B cell (primary cell): ENCODE measurements around the gene P2RY6. TPM values are rescaled to one million over a fixed set of nuclear protein-coding genes. Genes with fewer than 3 reads are reported as not detected.

ENCODE experiments used
- ATAC-seq: fragments of 200-7000 bp; cut with Tn5 transposase; one replicate; pipeline ENCODE4 v1.10.0; 2021; ENCODE audit warnings: low read depth, mild to moderate bottlenecking, moderate number of reproducible peaks, moderate library complexity
- CTCF ChIA-PET: fragments of 350-600 bp; sonication (Branson Sonifier 250); formaldehyde crosslinking; loops from one replicate; lab custom pipeline; 2021; ENCODE audit warnings: antibody characterized with exemption, inconsistent platforms; lab: Charles Lee
- POLR2A ChIA-PET: fragments of 350-600 bp; sonication (Branson Sonifier 250); formaldehyde crosslinking; loops from one replicate; lab custom pipeline; 2021; ENCODE audit warnings: antibody characterized with exemption; lab: Charles Lee
- DNase-seq: peaks from one replicate; pipeline ENCODE4 v3.0.0; 2013
- H2AFZ ChIP-seq: 2 replicates; pipeline ENCODE4 v1.6.1; 2012; ENCODE audit warnings: mild to moderate bottlenecking, low read depth, low read length; ENCODE audit not compliant: insufficient read depth, poor library complexity, severe bottlenecking
- H3K27ac ChIP-seq, 2 donors: 1 replicate in 1 of 2; 2 replicates in 1 of 2; pipeline ENCODE4 v1.5.1; 2012 to 2013; ENCODE audit warnings: low read length in 2 of 2, mild to moderate bottlenecking in 2 of 2, moderate library complexity in 1 of 2
- H3K27me3 ChIP-seq, 4 experiments: fragments of 200-600 bp in 1 of 4; sonication (generic) in 1 of 4; replicated peaks in 1 of 4; 1 replicate in 2 of 4; 2 replicates in 2 of 4; pipeline versions ENCODE4 v1.6.1 to v1.7.0; 2013 to 2016; ENCODE audit warnings: low read length in 3 of 4, mild to moderate bottlenecking in 2 of 4, mixed read lengths in 1 of 4, moderate library complexity in 1 of 4; ENCODE audit not compliant: insufficient read depth in 4 of 4, control insufficient read depth in 3 of 4; ENCODE audit errors: control extremely low read depth in 1 of 4
- H3K36me3 ChIP-seq, 2 experiments: replicated peaks in 1 of 2; 1 replicate in 1 of 2; 2 replicates in 1 of 2; pipeline versions ENCODE4 v1.6.1 to v1.7.1; 2013; ENCODE audit warnings: low read length in 1 of 2; ENCODE audit not compliant: insufficient read depth in 2 of 2, control insufficient read depth in 1 of 2; ENCODE audit errors: control extremely low read depth in 1 of 2, extremely low read depth in 1 of 2
- H3K4me1 ChIP-seq, 2 donors: fragments of 200-600 bp in 1 of 2; sonication (generic) in 1 of 2; 1 replicate in 1 of 2; 2 replicates in 1 of 2; pipeline versions ENCODE4 v1.5.1 to v1.6.1; 2013 to 2017; ENCODE audit warnings: low read length in 2 of 2; ENCODE audit not compliant: control insufficient read depth in 2 of 2, insufficient read depth in 2 of 2
- H3K4me2 ChIP-seq: replicated peaks from 2 replicates; pipeline ENCODE3; 2012; ENCODE audit warnings: mild to moderate bottlenecking, low read depth, low read length; ENCODE audit not compliant: poor library complexity, severe bottlenecking
- H3K4me3 ChIP-seq, 5 experiments: fragments of 200-600 bp in 1 of 5; sonication (generic) in 1 of 5; 1 replicate in 3 of 5; 2 replicates in 2 of 5; pipeline versions ENCODE4 v1.5.1 to v1.7.0; 2011 to 2016; ENCODE audit warnings: low read length in 4 of 5, mild to moderate bottlenecking in 4 of 5, low read depth in 2 of 5, control low read depth in 1 of 5, moderate library complexity in 1 of 5; ENCODE audit not compliant: insufficient read depth in 1 of 5; ENCODE audit errors: control extremely low read depth in 1 of 5, extremely low read depth in 1 of 5
- H3K79me2 ChIP-seq: fragments of 200-600 bp; sonication (generic); one replicate; pipeline ENCODE4 v1.6.0; 2016; ENCODE audit warnings: low read length; ENCODE audit not compliant: control insufficient read depth, insufficient read depth
- H3K9ac ChIP-seq: fragments of 200-600 bp; sonication (generic); 2 replicates; pipeline ENCODE4 v1.6.1; 2017; ENCODE audit warnings: mild to moderate bottlenecking, low read length, moderate library complexity
- H3K9me3 ChIP-seq, 3 donors: one replicate each; pipeline versions ENCODE4 v1.6.1 to v1.7.1; 2013; ENCODE audit warnings: low read length in 2 of 3; ENCODE audit not compliant: control insufficient read depth in 2 of 3, insufficient read depth in 1 of 3; ENCODE audit errors: control extremely low read depth in 1 of 3
- H4K20me1 ChIP-seq: 2 replicates; pipeline ENCODE4 v1.6.0; 2012; ENCODE audit warnings: mild to moderate bottlenecking, low read length; ENCODE audit not compliant: insufficient read depth, control insufficient read depth, poor library complexity, severe bottlenecking
- H3K27ac Mint-ChIP-seq: one replicate; pipeline ENCODE4 v1.8.0; 2021; ENCODE audit warnings: mixed read lengths
- H3K27me3 Mint-ChIP-seq: one replicate; pipeline ENCODE4 v1.8.0; 2021; ENCODE audit warnings: mixed read lengths
- H3K4me1 Mint-ChIP-seq: one replicate; pipeline ENCODE4 v1.8.0; 2021; ENCODE audit warnings: mixed read lengths
- H3K4me3 Mint-ChIP-seq: one replicate; pipeline ENCODE4 v1.8.0; 2021; ENCODE audit warnings: mixed read lengths
- H3K9me3 Mint-ChIP-seq: one replicate; pipeline ENCODE4 v1.8.0; 2022; ENCODE audit warnings: mixed read lengths; ENCODE audit not compliant: insufficient read depth
- CTCF ChIP-seq: fragments of 200-600 bp; IDR thresholded peaks from one replicate; pipeline ENCODE4 v1.8.0; 2022; ENCODE audit warnings: antibody characterized with exemption, mild to moderate bottlenecking
- EZH2 ChIP-seq: IDR thresholded peaks from 2 replicates; pipeline ENCODE4 v1.6.1; 2012; ENCODE audit warnings: borderline replicate concordance, low read depth, mild to moderate bottlenecking, moderate library complexity, low read length; ENCODE audit not compliant: insufficient read depth, poor library complexity, severe bottlenecking
- WGBS: methylation state at CpG from one replicate; pipeline ENCODE4 v1.1.5; 2013; ENCODE audit warnings: missing lambda C conversion rate; ENCODE audit not compliant: insufficient coverage; 5-methylcytosine and 5-hydroxymethylcytosine counted together
- intact Hi-C: fragments of 100-400 bp; cut with micrococcal nuclease; formaldehyde crosslinking; loops from one replicate; pipeline ENCODE4 v1.10.0; 2022
- polyA plus RNA-seq: library from polyadenylated mRNA; depleted of rRNA; stranded (reverse); fragments of >200 nt; gene quantifications from 2 replicates; pipeline ENCODE4 v1.2.3, GENCODE V29; 2012
- total RNA-seq, 2 donors: library from RNA; stranded (reverse); fragments of 120-200 nt in 1 of 2; gene quantifications; 1 replicate in 1 of 2; 2 replicates in 1 of 2; pipeline versions ENCODE4 v1.2.3 to v1.2.4, GENCODE V29; 2013 to 2022

P2RY6 gene
- total and polyA plus RNA-seq, 2 donors (not counting 1 experiment from before 2014, with no cell fraction given): 0.25 TPM; not detected in 1

- 64% methylated on average over 10 of the region's 10 CpGs for WGBS
- Histone ChIP-seq H3K4me1 (no peaks in the 10 kb centered on the region), H2AFZ (no peak overlapping the region), H3K4me3 (no peak overlapping the region), H3K79me2 (no peaks in the 10 kb centered on the region), H3K36me3 (no peaks in the 10 kb centered on the region), H3K4me2 (no peak overlapping the region), H3K9me3 (no peaks in the 10 kb centered on the region), H3K27ac (no peak overlapping the region), H3K9ac (no peak overlapping the region), H4K20me1 (no peaks in the 10 kb centered on the region), H3K27me3 (peaks cover 0 to 11% (median 1%) of the 10 kb centered on the region in 4 experiments)
- TF ChIP-seq CTCF: no peak
- TF ChIP-seq EZH2: no peak
- POLR2A ChIA-PET: no interaction called here
- H3K27me3 Mint-ChIP-seq: peaks cover 15% of the 10 kb centered on the region
- CTCF ChIA-PET: no interaction called here
- H3K4me3 Mint-ChIP-seq: no peak overlapping the region
- H3K27ac Mint-ChIP-seq: no peak overlapping the region
- intact Hi-C loops: no loop called here
- ATAC-seq: no peak
- H3K4me1 Mint-ChIP-seq: peaks cover under 1% of the 10 kb centered on the region
- no peak for DNase-seq
- no peaks in the 10 kb centered on the region for H3K9me3 Mint-ChIP-seq
These were observed 48.0 kb upstream of the P2RY6 start for GRCh38 chr11:73223998-73224730.

- CTCF ChIA-PET: interaction anchor here (0.6 kb wide), 1 partner anchor 179 kb away, joined by 4 read pairs; no protein-coding TSS in a partner anchor
- Mint-ChIP-seq H3K27ac (no peak overlapping the region), H3K4me3 (no peak overlapping the region), H3K27me3 (peaks cover 6% of the 10 kb centered on the region), H3K9me3 (no peaks in the 10 kb centered on the region), H3K4me1 (no peaks in the 10 kb centered on the region)
- ATAC-seq (no peak), DNase-seq (no peak)
- intact Hi-C loops: no loop called here
- Histone ChIP-seq H2AFZ (no peak overlapping the region), H3K4me3 (no peak overlapping the region), H3K9me3 (no peaks in the 10 kb centered on the region), H3K27me3 (peaks cover 0 to 5% (median 0%) of the 10 kb centered on the region in 4 experiments), H3K79me2 (no peaks in the 10 kb centered on the region), H3K9ac (no peak overlapping the region), H3K4me2 (no peak overlapping the region), H4K20me1 (no peaks in the 10 kb centered on the region), H3K36me3 (no peaks in the 10 kb centered on the region), H3K27ac (no peak overlapping the region), H3K4me1 (no peaks in the 10 kb centered on the region)
- WGBS: 63% methylated on average over 3 of the region's 3 CpGs
- TF ChIP-seq EZH2: no peak
- no peak for TF ChIP-seq CTCF
- POLR2A ChIA-PET: no interaction called here
These were observed 47.0 kb upstream of the P2RY6 start for GRCh38 chr11:73225001-73225686.
